Renal cortical epithelial cell (primary cell): Measurements from ENCODE around the gene AFF1. TPM values are rescaled to one million over a fixed set of nuclear protein-coding genes. Genes with fewer than 3 reads are reported as not detected.
A peak's percentile ranks its signal among the peaks of the same experiment; 100 is the strongest.

Experiments
- DNase-seq: peaks from one replicate; pipeline ENCODE4 v3.0.0-alpha.2; 2011; ENCODE audit warnings: low read depth
- total RNA-seq: library from RNA; depleted of rRNA; stranded (reverse); fragments of >200 nt; gene quantifications from 2 replicates; pipeline ENCODE4 v1.2.3, GENCODE V29; 2014

The AFF1 gene
- total RNA-seq, 1 donor from 2014 or later = 134 TPM

DNA sequence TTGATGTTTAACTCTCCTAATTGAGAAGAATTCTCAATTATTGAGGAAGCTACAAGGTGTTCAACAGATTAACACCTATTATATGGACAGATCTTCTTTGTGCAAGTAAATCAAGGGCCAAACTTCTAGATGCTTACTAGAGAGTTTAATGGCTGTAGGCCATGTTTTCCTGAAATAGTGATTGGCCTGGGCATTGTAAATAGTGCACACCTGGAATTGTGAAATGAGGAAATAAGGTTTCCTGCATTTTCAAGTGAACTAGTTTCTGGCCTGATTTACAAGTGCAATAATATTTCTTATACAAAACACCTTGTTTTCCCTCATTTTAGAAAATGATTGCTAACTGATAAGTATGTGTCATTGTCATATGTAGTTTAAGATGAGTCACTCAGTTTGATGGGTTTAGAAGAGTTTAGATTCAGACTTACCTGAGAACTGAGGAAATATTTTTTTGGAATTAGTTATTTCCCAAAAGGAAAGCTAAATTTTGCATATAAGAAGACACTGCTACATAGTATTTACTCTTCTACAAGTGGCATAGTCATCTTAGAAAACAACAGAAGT, 21.2 kb downstream of the AFF1 start:
- no peak for DNase-seq

DNA sequence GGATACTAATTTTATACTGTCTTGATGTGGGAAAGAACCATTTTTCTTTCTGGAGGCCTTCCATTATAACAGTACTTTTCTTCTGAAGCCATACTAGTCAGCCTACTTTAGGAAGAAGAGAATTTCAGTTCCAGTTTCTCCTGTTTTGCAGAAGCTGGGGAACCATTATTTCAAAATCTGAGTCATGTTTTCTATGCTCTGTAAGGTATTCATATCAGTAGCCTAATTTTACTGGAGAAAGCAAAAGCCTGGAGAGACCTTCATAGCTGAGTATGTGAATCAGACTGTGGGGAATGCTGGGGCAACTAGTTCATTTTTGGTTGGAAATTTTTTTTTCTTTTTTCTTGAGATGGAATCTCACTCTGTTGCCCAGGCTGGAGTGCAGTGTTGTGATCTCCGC, 22.4 kb downstream of the AFF1 start:
- DNase-seq = peak; percentile 57

DNA sequence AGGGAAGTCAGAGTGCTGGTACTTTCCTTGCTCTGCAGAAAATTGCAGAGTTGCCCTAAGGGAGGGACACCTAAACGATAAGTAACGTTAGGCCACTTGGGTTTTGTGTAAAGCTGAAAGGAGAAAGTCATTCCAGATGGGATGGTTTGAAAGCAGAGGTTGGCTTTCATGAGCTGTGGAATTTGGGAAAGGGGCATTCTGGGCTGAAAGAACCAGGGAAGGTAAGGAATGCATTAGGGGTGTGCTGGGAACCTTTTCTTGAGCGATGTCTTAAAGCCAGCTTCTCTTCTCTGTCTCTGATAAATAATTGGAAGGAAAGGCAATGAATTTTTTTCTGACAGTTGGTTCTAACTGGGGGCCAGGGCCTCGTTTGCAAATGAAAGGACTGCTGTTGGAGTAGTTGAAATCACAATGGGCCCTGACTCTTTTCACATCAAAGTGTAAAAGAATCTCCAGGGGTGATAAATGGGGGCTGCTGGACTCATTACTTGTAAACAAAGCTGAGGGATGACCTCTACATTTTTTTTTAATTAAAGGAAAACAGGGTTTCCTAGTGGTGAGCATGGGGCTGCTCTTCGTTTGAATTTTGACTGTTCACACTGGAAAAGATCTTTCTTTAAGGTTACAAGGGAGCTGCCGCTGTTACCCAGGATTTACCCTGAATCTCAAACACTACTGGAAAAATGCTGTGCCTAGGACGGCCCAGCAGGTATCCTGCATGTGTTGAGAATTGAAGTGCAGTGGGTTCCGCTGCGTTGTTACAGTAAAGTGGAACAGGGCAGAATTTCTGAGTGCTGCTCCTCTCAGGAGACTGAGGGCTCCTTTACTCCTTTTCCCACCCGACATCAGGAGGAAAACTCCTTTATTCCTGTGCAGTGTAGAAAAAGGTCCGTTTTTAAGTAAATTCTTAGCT, 25.0 kb downstream of the AFF1 start:
- no peak for DNase-seq

DNA sequence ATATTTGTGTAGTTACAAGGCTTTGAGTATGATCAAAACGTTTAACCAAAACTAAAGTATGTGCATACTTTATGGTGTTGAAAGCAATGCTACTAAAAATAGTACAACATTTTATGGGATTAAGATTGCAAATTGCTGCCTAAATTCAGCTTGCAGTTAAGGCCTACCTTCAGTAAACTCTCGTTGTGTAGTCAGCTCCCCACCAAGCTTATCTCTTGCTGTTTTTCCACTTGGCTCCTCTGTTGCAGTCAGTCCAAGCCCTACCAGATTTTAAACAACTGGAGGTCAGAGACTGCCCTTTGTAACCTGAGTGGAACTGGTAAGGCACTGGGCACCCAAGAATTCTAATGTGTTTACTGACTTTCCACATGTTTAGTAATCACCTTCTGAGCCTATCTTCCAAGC, 25.7 kb downstream of the AFF1 start:
- DNase-seq = peak; percentile 53

DNA sequence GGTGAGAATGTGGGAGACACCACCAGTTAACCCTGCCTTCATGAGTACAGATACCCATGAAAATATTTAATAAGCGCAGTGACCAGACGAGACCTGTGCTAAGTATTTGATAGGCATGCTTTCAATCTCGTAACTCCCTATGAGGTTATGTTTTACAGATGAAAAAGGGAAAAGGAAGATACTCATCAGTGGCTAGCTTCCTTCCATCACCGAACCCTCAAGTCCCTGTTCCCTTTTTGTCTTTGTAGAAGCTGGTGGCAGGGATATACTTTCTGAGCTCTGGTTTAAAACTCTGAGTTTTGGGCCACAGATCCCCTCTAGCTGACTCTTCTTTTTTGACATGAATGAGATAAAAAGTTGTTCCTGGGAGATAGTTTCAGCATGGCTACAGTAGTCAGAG, 26.3 kb downstream of the AFF1 start:
- DNase-seq = no peak

DNA sequence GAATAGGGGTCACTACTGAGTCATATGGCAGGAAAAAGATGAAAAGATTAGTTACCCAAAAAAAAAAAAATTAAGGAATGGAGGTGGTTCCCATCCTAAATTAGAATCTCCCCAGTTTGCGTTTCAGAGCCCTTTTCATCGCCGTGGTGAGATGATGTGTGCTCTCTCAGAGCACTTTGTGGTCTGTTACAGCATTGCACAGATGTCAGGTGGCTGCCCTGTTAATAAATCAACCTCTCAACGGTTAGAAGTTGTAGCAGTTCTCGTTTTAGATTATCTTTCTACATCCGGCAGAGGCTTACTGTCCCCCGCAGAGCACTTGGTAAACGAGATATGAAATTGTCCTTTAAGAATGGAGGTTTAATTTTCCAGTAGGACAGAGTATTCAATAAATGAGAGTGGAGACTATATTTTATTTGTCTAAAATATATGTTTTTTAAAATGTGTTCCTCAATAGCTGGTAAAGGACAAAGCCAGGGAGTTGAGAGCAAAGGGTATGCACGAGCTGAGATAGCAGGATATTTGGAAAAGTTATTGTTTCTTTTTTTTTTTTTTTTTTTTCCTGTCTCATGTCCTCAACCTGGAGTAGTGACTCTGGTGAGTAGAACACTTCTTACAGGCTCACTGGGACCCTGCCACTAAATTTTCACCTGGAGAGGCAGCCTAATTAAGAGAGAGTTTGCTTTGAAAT, 26.9 kb downstream of the AFF1 start:
- peak; percentile 81 for DNase-seq

DNA sequence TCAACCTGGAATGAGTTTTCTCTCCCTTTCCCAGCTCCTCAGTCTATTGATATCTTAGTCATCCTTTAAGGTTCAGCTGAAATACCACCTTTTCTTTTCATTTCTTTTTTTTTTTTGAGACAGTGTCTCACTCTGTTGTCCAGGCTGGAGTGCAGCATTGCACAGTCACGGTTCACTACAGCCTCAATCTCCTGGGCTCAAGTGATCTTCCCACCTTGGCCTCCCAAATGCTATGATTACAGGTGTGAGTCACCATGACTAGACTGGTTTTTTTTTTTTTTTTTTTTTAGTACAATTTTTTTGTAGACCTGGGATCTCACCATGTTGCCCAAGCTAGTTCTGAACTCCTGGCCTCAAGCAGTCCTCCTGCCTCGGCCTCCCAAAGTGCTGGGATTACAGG, 28.9 kb downstream of the AFF1 start:
- DNase-seq = peak; percentile 93

DNA sequence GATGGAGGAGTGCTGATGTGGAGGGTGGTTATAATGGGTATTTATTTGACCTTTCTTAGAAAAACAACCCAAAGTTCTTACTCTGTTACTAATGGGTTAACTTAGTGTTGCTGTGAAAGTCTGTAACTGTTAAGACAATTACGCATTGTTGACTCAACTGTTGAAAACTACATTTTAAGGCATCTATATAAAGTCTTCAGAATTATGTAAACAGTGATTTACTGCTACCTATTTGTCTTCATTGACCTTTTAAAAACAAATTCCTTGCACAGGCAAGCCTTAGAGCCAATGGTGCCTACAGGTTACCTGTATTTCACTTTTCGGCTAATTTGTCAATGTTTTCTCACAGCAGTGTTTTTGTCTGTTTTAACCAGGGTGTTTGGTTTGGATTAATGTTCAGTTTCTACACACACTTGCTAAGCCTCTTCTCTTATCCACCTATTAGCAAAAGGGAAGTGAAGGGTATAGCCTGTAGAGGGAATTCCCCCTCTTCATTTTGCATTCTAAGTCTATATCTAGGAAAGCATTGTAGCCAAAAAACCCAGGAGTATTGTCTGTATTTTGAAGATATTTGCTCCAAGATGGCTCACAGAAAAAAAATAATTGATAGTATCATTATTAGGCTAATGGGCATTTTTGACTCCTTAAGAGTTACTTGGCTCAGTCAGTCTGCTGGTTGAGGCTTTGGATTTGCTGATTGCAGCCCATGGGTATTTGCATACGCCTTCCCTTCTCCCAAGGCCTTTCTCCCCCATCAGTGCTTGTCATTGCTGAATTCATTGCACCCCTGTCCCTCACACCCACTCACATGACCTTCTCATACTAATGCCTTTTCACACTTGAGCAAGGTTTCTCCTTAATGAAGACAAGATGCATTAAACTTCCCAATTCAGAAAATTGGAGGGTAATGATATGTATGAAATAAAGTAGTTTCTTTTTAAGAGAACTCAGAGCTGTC, 30.5 kb downstream of the AFF1 start:
- DNase-seq = no peak

DNA sequence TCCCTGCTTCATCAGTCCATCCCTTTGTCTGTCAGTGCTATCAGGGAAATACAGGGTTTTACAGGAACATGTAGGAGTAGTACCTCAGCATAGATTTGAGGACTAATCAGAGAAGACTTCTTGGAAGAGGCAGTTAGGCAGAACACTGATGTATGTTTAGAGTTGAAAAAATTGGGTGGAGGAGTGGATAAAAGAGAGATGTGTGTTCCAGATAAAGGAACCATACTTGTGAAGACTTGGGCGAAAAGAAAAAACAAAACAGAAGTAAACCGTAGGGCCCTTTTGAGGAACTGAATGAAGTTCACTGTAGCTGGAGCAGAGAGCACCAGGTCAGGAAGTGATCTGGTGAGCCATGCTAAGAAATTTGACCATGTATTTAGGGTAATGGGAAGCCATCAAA, 32.3 kb downstream of the AFF1 start:
- DNase-seq = no peak

DNA sequence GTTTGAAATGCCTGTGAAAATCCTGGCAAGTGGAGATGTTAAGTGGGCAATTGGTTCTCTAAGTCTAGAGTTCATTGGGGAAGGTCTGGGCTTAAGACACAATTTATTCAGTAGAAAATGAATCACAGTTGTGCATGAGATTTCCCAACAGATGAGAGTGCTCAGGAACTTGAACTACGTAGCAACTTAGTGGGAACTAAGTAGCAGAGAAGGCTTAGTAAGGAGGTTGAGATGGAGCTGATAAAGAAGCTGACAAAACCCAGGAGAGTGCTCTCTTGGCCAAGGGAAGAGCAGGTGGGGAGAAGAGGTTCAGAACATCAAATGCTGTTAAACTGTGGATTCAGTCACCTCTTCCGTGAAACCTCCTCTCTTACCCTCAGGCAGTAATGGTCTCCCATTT, 33.0 kb downstream of the AFF1 start:
- DNase-seq = peak; percentile 69

DNA sequence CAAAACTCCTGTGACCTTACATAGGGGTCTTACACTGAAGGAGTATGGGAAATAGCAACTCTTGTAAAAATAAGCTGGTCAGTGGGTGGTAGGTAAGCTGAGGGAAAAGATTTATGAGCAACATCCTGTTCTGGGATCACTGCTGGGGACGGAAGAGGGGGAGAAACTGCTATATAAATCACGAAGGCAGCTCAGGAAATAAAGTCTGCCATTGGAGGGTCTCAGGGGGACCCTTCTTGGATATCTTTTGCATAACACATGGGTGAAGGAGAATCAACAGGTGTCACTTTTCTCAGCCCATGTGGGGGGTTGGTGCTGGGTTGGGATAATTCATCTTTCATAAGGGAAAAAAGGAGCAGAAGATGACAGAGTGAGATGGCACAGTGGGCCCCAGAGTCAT, 33.7 kb downstream of the AFF1 start:
- DNase-seq = no peak

DNA sequence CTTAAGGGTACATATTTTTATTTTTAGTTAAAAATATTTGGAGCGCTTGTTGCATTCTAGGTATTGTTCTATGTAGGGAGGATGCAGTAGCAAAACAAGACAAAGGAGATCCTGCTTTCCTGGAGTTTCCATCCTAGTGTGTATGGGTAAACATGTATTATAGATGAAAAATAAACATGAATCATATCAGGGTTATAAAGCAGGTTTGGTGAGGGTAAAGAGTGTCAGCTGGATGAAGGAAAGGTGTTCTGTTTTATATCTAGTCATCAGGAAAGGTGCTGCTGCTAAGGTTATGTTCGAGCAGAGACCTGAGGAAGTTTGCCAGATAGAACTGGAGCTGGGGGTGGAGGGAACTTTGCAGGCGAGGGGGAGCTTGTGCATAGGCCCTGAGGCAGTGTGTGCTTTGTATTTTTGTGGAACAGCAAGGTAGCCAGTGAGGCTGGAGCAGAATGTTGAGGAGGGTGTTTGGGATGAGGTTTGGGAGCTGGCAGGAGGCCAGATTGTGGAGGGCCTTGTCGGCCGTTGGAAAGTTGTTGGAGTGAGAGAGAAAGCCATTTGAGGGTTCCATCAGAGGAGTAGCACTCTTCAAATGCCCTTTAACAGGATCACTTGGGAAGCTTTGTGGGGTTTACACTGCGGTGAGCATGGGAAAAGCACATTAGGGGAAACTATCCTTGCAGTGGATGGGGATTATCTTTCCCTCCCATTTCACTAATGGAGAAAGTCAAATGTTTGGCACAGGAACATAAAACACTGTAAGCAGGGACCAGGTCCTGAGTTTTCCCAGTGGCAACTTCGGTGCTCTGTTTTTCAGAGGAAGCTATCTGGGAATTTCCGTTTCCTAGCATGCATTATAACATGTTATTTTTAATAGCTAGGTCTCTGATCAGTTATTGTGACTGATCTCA, 35.9 kb downstream of the AFF1 start:
- no peak for DNase-seq

DNA sequence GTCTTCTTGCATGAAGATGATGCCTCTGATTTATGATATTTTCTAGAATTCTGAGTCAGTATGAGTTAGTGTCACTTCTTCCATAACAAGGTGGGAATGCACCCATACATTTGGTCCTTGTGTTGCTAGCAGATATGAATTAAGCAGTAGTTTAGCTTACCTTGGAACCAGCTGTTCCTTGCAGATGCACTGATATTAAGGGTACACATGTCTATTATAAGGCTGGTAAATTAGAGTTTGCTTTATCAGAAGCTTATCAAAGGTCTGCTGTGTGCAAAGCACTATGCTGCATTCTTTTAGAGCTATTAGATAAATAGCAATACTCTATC, 36.5 kb downstream of the AFF1 start:
- DNase-seq = no peak

DNA sequence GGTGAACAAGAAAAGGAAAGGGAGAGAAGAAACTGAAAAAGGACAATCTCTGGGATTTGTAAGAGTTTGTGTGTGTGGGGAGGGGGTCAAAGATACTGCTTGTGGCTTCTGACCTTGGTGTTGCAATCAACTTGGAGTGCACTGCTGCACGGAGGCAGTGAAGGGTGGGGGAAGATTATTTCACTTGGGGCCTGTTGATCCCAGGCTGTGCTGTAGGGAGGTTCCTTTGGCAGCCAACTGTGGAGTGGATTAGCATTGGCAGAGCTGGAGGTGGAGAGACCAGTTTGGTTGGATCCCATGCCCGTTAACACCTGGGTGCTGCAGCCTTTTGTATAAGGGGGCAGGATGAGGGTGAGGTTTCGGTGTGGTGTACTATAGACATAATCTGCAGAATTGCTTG, 38.2 kb downstream of the AFF1 start:
- peak; percentile 65 for DNase-seq

DNA sequence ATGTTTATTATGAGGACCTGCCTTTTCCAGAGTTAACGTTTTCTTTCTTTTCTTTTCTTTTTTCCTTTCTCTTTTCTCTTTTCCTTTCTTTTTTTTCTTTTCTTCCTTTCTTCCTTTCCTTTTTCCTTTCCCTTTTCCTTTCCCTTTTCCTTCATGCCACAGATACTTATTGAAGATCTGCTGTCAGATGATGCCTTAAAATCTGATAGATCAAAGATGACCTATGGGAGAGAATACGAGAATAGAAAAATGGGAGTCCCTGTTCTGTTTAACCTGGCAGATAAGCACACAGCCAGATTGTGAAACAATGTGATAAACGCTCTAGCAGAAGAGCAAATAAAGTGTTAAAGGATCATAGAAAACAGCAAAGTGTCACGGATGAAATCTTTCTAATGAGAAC, 38.9 kb downstream of the AFF1 start:
- DNase-seq = no peak

DNA sequence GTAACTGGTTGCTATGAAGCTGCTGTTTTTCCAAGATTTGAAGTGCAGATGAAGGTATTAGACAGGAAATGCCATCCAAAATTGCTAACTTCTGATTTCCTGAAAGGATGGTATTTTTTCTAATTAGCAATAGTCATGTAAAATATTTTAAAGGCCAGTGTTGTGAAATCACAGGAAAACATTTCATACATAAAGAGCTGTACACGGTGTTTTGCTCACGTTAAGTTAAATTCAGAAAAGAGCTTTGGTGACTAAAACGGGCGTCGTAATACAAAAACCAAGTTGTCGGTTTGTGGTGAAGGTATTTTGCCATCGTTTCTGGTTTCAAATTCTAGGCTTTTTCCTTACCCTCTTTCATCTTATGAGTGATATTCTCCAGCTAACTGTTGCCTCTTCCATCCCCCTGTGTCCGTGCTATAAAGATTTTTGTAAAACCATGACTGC, 39.8 kb downstream of the AFF1 start:
- DNase-seq = no peak

DNA sequence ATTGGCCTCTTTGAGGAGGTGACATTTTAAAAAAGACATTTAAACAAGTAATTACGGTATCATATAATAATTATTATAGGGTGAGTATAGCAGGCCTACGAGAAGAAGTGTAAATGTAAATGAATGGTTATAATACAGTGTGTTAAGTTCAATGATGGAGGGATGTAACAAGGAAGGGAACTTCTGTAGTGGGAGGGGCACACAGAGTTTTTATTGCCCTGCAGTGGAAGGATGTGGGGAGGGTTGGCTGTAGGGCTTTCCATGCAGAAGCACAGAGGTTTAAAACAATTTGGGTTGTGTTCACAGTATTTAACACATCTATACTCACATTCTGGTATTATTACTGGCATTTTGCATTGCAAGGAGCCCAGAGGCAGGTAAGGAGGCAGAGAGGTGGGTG, 41.1 kb downstream of the AFF1 start:
- DNase-seq = no peak

DNA sequence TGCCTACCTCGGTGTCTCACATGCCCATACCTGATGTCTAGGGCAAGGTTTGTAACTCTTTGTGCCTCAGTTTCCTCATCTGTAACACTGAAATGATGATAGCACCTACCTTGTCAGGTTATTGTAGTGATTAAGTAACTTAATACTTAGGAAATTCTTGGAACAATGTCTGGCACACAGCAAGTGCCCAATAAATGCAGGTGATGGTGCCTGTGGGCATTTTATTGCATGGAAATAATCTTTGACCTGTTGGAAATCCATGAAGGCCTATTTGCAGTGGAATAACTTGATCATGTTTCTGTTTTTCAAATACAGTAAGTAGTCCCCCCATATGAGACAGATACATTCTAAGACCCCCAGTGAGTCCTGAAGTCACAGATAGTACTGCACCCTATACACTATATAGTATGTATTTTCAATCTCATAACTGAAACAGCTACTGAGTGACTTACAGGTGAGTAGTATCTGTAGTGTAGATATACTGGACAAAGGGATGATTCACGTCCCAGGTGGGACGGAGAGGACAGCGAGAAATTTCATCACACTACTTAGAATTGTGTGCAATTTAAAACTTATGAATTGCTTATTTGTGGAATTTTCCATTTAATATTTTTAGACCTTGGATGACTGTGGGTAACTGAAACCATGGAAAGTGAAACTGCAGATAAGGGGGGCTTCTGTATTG, 42.1 kb downstream of the AFF1 start:
- DNase-seq = no peak

DNA sequence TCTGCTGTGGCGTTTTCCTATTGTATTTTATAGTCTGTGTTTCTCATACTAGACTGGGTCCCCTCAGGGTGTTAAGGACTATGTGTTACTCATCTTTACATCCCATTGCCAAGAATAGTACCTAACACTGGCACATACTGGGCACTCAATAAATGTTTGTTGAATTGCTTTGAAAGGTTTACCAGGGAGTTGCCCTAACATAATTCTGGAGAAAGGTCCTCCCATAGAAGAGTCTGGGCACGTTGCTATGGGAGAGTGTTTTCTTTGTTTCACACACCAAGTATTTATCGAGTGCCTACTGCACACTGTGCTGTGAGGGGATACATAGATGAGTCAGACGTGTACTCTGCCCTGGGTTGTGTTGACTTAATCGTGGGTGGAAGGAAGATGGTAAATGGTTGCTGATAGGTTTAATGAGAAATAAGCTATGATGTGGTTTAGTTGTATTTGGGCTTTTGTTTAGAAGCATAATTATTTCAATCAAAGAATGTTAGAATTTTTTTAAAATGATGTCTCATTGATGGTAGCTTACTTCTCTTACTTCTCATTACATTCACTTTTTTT, 42.9 kb downstream of the AFF1 start:
- DNase-seq = peak; percentile 98

DNA sequence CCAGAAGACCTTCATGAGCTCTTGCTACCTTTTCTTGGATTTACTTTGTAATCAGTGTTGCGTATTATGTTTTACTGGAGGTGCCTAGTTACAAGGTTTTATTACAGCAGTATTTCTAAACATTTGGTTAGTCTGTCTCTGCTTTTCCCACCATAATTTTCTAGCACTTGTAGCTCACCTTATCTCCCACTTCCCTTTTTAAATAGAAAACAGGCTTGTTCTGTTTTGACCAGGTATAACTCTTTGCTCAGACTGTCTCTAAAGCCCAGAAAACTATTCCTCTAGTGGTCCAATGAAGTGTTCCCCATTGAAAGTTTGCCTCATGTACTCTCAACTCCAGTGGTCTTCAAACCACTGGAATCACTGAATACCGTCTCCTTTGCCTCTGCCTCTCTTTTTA, 43.9 kb downstream of the AFF1 start:
- no peak for DNase-seq
